Gastrocnemius medialis (tissue), 4 donors: Measurements from ENCODE around the gene SYNRG.

ENCODE experiments used
- CTCF ChIP-seq, 5 experiments: fragments of 450-650 bp in 3 of 5; fragments of 200-600 bp in 2 of 5; sonication (generic) in 2 of 5; IDR thresholded peaks in 4 of 5; conservative IDR thresholded peaks in 1 of 5; 1 replicate in 4 of 5; 2 replicates in 1 of 5; pipeline ENCODE4 v1.5.1; 2016 to 2019; ENCODE audit warnings: antibody characterized with exemption in 5 of 5, mild to moderate bottlenecking in 3 of 5, moderate library complexity in 3 of 5
- POLR2A ChIP-seq, 2 donors: fragments of 450-650 bp; IDR thresholded peaks; one replicate each; pipeline ENCODE4 v1.6.1; 2017; ENCODE audit warnings: antibody characterized with exemption in 2 of 2, mild to moderate bottlenecking in 2 of 2, moderate library complexity in 2 of 2

GRCh38 chr17:37547986-37548385 lies 61.2 kb downstream of the SYNRG start:
- no peak for TF ChIP-seq CTCF (IDR thresholded peaks at IDR 0.05 in 4 of 5, conservative IDR thresholded peaks at IDR 0.05 in 1 of 5)
- no peak for TF ChIP-seq POLR2A (IDR thresholded peaks at IDR 0.05)
